SKM-1 (cell line): Measurements from ENCODE around the gene FBXO47.
"Not testable (repeated sequence)": the region's sequence is repeated elsewhere in the genome, so short reads cannot be mapped to it uniquely, and the experiment has no call there.

Experiments
- DNase-seq: peaks from one replicate; lab custom pipeline; 2025; ENCODE audit not compliant: unreplicated experiment; lab: John Stamatoyannopoulos, UW

FBXO47 gene

DNA sequence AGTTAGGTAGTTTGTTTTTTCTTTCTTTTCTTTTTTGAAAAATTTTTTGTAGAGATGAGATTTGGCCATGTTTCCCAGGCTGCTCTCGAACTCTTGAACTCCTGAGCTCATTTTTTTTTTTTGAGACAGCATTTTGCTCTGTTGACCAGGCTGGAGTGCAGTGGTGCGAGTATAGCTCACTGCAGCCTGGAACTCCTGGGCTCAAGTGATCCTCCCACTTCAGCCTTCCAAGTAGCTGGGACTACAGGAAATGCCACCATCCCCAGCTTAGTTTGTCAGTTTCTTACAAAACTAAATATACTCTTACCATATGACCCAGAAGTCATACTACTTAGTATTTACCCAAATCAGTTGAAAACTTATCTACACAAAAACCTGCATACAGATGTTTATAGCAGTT lies 14.4 kb upstream of the FBXO47 start:
- DNase-seq, result no peak

DNA sequence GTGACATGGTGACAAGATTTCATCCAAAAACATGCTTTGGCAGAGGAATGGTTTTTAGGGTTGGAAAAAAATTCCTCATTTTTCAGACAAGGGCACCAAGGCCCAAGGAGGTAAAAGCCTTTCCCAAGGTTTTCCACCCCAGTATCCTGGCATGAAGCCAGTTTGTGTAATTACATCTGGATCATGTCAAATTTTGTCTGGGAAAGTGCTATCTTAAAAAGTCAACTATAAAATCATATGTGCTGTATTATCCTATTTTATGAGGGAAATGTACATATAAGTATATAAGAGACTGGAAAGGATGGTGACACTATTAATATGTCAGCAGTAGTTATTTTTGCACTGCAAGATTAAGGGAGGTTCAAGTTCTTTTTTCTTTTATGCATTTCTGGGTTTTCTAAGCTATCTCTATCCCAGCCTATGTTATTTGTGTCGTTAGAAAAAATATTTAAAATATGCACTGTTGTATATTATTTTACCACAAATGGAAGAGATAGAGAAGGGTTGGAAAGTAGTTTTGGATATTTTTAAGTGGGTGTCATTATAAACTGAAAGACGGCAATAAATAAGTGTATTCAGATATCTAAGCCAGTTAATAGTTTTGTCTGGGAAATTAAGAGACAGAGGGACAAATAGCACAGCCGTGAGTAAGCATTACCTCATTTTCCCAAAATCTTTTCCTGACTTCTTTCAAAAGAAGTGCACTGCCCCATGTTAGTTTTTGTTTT lies 13.5 kb upstream of the FBXO47 start:
- no peak for DNase-seq

DNA sequence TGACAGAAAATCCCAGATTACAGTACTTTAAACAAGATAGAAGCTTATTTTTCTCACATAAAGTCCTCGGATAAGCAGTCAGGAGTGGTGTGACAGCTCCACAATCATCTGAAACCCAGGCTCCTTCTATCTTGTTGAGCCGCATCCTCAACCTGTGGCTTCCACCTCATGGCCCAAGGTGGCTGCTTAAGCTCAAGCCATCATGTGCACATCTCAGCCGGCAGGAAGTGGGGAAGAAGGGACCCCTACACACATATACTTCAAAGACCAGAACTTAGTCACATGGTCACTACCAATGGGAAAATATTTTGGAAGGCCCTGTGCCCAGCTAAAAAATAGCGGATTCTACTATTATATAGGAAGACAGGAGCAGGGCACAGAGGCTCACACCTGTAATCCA lies 11.0 kb upstream of the FBXO47 start:
- no peak for DNase-seq

DNA sequence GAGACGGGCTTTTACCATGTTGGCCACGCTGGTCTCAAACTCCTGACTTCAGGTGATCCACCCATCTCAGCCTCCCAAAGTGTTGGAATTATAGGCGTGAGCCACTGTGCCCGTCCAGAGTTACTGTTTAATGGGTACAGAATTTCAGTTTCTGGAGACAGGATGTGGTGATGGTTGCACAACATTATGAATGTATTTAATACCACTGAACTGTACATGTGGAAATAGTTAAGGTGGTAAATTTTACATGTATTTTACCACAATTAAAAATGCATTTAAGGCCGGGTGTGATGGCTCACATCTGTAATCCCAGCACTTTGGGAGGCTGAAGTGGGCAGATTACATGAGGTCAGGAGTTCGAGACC lies 9.0 kb upstream of the FBXO47 start:
- DNase-seq, result not testable (repeated sequence)

DNA sequence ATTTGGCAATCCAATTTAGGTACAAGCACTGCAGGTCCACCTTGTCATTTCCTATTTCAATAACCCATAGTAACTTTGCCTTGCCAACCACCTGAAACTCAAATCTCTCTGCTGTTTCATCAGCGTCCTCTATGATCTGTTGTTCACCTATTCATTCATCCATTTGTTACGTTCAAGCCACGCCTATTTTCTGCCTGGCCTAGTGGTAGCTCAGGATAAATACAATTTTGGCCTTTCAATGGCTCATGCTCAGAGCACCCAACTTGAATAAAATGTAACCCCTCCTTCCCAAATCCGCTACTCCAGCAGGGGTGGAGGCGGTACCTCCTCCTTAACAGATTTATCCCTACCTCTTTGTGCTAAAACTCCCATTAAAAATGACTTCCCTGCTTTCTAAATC lies 3.6 kb upstream of the FBXO47 start:
- no peak for DNase-seq

DNA sequence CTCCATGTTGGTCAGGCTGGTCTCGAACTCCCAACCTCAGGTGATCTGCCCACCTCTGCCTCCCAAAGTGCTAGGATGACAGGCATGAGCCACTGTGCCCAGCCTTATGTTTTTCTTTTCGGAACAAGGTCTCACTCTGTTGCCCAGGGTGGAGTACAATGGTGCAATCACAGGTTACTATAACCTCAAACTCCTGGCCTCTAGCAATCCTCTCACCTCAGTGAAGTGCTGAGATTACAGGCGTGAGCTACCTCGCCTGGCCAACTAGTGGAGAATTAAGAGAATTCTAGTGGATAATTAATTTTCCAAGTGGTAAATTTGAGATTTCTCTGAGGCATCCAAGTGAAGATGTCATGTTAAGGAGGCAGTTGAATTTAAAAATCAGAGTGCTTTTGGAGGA lies 2.9 kb upstream of the FBXO47 start:
- DNase-seq, result no peak

DNA sequence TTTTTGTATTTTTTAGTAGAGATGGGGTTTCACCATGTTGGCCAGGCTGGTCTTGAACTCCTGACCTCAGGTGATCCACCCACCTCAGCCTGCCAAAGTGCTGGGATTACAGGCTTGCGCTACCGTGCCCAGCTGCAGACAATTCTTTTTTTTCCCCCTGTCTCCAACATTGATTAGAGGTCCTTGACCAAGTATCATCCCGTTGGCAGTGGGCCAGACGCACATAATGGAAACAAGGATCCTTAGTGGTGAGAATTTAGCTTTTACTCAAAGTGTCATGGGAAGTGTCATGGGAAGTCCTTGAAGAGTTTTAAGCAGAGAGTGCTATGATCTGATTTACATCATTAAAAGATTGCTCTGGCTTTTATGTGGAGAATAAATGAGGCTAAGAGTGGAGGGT lies 2.1 kb upstream of the FBXO47 start:
- DNase-seq, result no peak

DNA sequence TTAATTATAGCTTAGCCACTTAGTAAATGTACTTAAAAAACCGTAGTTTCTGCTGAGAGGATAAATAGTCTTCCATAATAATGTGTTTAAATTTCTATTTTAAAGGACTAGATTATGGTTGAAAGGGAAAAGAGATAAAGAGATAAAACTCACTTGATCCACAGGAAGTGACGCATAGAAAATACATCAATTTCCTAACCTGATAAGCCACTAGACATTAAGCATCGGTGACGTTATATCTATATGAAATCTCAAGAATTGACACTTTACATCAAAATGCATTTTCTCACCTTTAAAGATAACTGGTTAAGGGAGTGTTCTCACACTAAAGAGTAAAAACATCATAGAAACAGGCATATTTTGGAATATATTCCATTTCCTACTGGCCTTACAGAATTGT lies 5.8 kb downstream of the FBXO47 start:
- no peak for DNase-seq

DNA sequence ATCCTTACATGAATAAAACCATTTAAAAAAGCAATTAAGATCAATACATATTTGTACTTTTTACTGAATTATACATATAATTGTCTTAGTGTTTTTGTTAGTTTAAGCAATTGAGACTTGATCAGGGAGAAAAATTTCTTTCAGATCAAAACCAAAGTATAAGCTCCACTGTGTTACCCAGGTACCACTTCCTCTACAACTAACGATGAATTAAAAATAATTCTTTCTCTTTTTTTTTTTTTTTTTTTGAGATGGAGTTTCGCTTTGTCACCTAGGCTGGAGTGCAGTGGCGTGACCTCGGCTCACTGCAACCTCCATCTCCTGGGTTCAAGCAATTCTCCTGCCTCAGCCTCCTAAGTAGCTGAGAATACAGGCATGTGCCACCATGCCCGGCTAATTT lies 6.8 kb downstream of the FBXO47 start:
- no peak for DNase-seq

DNA sequence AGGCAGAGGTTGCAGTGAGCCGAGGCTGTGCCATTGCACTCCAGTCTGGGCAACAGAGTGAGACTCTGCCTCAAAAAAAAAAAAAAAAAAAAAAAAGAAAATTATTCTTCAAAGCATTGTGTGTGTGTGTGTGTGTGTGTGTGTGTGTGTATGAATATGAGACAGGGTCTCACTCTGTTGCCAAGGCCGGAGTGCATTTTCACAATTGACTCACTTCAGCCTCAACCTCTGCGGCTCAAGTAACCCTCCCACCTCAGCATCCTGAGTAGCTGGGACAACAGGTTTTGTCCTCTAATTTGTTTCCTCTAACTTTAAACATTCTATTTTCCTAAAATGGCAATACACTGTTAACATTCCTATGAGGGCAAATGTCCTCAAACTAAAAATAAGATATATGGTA lies 7.7 kb downstream of the FBXO47 start:
- DNase-seq, result no peak

DNA sequence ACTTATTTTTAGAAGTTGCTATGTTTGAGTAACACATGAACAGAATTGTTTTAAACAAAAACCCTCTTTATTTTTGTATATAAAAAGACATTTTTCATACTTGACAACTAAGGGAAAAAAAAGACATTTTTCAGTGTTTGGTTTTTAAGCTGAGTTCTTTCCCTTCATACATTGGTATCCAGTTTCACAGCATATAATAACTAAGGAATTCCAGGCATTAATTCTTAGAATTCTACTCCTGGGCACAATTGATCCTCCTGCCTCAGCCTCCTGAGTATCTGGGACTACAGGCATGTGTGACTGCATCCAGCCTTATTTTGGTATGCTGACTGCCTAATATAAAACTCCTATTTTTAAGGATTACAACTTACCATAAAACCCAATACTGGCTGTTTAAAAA lies 8.4 kb downstream of the FBXO47 start:
- DNase-seq, result no peak

DNA sequence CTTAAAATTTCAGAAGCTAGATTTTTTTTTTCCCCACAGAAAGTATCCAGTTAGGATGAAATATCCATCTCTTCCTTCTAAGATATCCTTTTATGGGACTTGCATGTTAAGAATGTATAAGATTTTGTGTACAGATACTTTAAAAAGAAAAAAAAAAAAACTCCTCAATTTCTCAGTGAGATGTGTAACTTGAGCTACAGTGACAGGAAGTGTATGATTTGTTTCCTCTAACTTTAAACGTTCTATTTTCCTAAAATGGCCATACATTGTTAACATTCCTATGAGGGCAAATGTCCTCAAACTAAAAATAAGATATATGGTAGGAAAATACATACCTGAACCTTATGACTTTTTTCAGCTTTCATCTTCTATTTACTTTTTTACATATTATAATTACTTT lies 8.9 kb downstream of the FBXO47 start:
- DNase-seq, result no peak

DNA sequence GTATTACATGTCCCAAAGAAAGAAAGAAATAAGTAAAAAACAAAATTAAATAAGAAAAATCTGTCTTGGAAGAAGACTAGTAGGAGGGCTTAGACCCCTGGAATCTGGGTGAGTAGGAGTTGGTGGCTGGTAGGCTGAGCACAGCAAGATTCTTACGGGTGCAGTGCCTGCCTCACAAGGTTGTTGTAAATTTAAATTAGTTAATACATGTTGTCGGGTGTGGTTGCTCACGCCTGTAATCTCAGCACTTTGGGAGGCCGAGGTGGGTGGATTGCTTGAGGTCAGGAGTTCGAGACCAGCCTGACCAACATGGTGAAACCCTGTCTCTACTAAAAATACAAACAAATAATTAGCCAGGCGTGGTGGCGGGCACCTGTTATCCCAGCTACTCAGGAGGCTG lies 13.4 kb downstream of the FBXO47 start:
- not testable (repeated sequence) for DNase-seq

DNA sequence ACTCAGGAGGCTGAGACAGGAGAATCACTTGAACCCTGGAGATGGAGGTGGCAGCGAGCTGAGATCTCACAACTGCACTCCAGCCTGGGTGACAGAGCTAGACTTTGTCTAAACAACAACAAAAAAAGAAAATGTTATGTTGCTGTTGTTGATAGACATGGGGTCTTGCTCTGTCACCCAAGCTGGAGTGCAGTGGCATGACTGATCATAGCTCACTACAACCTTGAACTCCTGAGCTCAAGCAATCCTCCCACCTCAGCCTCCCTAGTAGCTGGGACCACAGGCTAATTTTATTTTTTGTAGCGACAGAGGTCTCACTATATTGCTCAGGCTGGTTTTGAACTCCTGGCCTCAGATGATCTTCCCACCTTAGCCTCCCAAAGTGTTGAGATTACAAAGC lies 20.0 kb downstream of the FBXO47 start:
- DNase-seq, result no peak

DNA sequence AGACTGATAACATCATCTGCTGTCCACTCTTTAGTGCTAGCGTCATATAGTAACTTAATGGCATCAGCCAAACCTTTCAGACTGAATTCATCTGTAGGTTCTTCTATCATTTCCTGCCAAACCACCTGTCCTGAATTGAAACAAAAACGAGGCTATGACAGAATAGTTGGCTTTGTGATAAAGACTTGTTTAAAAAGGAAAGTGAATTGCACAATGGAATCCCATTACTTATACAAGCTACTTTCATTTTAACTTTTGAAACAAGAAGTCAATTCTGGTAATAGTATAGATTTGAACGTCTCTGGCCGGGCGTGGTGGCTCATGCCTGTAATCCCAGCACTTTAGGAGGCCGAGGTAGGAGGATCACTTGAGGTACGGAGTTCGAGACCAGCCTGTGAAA lies 23.6 kb downstream of the FBXO47 start:
- DNase-seq, result no peak

DNA sequence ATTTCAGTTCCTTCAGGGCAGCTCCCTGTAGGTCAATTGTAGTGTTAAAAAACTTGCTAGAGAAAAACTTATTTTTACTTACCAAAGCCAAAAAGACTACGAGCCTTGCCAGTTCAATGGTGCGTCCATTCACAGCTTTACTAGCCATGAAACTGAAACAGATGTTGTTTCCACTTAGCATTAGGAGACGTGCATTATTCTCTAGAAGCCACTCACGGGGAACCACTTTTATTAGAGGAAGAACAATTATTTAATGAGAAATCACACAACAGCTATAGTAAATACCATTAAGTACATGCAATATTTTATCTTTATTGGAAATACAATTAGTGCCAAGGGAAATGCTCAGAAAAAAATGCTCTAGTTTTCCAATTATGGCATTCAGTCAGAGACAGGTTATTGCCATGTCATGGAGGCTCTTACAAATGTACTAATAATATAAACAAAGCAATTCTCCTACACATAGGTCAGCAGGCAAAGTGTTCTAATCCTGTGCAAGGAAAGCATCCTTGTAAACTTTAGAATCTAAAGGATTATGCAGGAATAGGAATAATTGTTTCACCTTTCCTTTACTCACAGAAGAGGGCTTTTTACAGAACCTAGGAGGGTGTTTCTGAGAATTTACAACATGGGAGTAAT lies 24.4 kb downstream of the FBXO47 start:
- DNase-seq, result no peak

DNA sequence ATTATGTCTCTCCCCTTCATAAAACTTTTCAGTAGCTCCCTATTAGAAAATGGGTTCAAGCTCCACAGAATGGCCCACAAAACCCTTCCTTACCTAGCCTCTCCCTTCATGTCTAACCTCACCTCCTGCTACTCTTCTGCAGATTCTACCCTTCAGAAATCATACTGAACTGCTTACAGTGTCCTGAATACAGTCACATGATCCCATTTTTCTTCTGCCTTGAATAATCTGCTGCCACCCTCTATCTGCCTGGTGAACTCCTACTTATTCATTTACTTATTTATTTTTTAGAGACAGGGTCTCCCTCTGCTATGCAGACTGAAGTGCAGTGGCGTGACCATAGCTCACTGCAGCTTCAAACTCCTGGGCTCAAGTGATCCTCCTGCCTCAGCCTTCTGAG lies 26.8 kb downstream of the FBXO47 start:
- DNase-seq, result no peak

DNA sequence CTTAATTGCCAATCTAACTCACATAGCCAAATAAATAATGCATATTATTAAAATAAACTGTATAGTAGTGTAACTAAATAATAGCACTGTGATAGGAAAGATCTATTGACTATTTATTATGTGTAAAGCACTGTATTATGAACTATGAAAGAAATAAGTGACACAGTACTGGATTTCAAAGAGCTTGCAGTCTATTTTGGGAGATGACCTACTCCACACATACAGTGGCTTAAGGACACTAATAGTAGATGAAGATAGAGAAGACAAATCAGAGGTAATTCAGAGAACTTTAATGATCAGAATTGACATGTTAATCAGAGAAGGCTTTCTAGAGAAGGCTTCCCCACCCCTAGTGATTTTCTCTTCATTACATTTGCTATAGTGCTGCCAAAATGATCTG lies 27.2 kb downstream of the FBXO47 start:
- DNase-seq, result no peak

DNA sequence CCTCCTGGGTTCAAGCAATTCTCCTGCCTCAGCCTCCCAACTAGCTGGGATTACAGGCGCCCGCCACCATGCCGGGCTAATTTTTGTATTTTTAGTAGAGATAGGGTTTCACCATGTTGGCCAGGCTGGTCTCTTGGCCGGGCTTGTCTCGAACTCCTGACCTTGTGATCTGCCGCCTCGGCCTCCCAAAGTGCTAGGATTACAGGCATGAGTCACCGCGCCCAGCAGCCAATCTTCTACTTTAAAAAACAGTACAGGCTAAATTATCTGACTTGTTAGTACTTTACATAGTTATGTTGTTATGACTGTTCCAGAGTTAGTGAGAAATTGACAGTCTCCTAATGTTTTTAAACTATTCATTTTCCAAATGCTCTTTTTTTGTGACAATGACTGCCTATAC lies 33.2 kb downstream of the FBXO47 start:
- DNase-seq, result not testable (repeated sequence)

DNA sequence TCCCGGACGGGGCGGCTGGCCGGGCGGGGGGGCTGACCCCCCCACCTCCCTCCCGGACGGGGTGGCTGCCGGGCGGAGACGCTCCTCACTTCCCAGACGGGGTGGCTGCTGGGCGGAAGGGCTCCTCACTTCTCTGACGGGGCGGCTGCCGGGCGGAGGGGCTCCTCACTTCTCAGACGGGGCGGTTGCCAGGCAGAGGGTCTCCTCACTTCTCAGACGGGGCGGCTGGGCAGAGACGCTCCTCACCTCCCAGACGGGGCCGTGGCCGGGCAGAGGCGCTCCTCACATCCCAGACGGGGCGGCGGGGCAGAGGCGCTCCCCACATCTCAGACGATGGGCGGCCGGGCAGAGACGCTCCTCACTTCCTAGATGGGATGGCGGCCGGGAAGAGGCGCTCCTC lies 36.4 kb downstream of the FBXO47 start:
- DNase-seq, result not testable (repeated sequence)

DNA sequence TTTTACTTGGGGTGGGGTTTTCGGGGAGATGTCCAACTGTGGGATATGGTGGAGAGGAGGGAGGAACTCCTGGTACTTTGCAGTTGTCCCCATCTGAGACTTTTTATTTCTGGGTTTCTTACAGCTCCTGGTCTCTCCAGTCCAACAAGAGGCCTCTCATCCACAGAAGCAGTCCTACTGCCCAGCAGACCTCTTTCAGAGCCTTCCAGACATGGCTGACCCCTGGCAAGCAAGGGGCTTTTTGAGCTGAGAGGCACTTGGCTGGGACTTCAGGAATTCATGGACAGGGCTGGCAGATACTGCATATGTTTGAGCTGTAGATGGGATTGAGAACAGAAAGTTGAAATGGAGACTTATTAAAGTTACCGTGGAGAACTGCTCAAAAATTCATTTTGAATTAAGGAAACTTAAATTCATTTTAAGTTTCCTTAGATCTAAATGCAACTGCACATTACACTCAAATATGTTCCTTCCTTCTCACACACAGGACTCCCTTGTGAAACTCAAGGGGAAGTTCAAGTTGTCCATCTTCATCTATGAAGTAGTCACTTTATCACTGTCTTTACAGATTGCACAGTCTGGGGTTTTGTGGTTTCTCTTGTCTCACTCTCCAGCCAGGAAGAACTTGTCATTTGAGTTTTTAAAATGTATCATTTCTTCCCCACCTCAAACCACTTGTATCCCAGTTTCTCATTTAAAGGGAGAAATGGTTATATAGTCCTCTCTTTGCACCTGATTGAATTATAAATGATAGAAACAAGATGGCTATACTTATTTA lies 40.7 kb downstream of the FBXO47 start:
- DNase-seq, result peak; percentile 93

DNA sequence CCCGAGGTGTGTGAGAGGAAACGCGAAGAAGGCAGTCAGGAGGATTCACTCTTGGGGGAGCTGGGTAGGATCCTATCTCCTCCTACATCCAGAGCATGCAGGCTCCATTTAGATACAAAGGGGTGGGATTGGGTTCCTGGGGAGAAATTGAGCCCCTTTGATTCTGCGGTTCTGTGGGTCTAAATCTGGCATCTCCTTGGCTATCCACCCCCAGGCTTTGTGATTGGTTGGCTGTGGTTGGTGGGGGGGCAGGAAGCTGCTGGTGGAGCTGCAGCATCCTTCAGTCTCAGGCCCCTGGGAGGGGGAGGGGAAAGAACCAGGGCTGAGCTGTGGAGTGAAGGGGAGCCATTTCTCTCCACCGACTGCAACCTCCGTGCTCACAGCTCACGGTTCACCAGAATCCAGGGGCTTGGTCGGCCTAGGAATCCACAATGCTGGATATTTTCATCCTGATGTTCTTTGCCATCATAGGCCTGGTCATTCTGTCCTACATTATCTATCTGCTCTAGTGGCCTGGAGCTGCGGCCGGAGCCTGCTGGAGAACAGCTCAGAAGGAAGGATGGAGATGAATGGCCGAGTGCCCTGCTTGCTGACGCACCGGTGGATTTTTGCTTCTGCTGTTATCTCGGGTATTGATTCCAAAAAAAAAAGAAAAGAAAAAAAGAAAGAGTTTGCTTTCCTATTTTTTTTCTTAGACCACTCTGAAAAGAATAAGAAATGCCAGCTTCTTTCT lies 41.8 kb downstream of the FBXO47 start, which contains the start of gene LASP1NB:
LASP1NB (plus strand) TSS at position 352 of the 733 bp plus-strand sequence.
- no peak for DNase-seq
